AG09319 (cell line): ENCODE data around the gene SLC25A24.
A peak's percentile ranks its signal among the peaks of the same experiment; 100 is the strongest.

Source experiments
- DNase-seq: peaks from one replicate; pipeline ENCODE4 v3.0.0-alpha.2; 2010; ENCODE audit warnings: low read depth; ENCODE audit errors: extremely low read depth
- TF ChIP-seq, protein P1 (sequence below): IDR thresholded peaks from 2 replicates; pipeline ENCODE4 v1.5.1; 2011; ENCODE audit warnings: low read depth, mild to moderate bottlenecking, inconsistent platforms, low read length, moderate library complexity

Gene SLC25A24

DNA sequence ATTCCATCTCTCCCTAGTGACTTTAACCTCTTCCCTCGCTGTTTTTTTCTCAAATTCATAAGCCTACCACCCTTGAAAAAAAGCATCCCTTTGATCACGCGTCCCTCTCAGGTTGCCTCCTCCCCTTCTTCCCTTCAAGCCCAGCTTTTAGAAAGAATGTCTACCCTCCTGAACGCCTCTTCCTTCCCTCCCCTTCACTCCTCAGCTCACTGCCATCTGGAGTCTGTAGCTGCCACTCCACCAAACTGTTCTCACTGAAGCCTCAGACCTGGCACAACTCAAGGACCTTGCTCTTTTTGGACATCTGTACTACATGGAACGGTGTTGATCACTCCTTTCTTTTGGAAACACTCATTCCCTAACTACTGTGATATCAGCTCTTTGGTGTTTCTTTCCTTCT, 80.6 kb downstream of the SLC25A24 start:
- DNase-seq = no peak
- TF ChIP-seq, protein P1, sequence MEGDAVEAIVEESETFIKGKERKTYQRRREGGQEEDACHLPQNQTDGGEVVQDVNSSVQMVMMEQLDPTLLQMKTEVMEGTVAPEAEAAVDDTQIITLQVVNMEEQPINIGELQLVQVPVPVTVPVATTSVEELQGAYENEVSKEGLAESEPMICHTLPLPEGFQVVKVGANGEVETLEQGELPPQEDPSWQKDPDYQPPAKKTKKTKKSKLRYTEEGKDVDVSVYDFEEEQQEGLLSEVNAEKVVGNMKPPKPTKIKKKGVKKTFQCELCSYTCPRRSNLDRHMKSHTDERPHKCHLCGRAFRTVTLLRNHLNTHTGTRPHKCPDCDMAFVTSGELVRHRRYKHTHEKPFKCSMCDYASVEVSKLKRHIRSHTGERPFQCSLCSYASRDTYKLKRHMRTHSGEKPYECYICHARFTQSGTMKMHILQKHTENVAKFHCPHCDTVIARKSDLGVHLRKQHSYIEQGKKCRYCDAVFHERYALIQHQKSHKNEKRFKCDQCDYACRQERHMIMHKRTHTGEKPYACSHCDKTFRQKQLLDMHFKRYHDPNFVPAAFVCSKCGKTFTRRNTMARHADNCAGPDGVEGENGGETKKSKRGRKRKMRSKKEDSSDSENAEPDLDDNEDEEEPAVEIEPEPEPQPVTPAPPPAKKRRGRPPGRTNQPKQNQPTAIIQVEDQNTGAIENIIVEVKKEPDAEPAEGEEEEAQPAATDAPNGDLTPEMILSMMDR = no peak

DNA sequence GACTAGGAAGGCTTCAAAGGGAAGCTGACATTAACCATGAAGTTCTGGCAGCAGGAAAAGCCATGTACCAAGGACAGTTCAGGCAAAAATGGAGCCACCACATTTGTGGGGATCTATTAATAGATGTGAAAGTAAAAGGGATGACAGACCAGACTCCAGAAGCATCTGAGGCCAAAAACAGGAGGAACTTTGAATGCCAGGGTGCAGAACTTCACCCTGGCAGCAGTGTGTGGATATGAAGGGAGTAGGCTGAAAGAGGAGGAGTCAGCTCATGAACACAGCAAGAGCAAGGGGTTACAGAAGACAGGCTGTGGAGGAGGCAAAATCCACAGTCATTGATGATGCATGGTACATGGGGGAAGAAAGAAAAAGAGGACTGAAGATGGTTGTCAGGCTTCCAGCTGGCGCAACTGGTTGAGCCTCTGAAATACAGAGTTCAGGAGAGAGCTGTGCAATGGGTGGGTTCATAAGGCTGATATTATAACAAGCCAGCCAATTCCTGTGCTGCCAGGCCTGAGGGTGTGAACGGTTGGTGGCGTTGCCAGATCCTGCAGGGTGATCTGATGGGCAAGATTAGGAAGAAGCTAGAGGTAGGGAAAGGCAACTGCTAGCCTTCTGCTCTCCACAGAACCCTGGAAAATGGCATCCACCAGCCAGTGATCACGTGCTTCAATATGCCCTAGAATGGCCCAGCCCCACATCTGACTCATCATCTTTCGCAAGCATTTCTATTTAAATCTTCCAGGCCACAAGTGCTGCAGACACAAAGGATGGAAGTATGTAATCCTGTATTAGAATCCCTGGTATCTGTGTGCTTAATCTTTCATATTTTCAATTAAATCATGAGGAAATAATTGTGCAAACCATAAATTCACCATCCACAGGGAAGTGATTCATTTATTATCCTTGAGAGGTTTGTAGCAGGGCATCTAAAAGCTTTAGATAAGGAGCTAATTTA, 81.9 kb downstream of the SLC25A24 start:
- peak; percentile 25 for DNase-seq
- TF ChIP-seq, protein P1 = no peak

GRCh38 chr1:108117237-108117636, 82.9 kb downstream of the SLC25A24 start:
- TF ChIP-seq, protein P1 = no peak
- no peak for DNase-seq

- TF ChIP-seq, protein P1 = no peak
- no peak for DNase-seq
Measured at GRCh38 chr1:108114033-108114599, 86.0 kb downstream of the SLC25A24 start.

DNA sequence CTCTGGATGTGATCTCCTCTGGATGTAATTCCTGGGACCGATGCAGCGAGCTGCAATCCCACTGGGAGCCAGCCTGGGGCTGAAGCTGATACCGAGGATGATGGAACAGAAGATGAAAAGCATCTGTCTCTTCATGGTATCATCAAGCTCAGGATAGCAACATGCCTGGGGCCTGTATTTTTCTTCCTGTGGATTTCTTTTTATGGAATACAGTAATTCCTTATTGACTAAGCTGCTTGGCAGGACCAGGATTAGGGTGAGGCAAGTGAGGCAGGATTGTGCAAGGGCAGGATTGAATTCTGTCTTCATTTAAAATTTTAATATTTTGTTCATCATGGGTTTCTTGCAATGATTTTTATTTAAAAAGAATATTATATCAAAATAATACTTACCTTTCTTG, 86.6 kb downstream of the SLC25A24 start:
- TF ChIP-seq, protein P1 = no peak
- no peak for DNase-seq

GRCh38 chr1:108109295-108109973, 90.7 kb downstream of the SLC25A24 start:
- DNase-seq = no peak
- TF ChIP-seq, protein P1 = no peak

GRCh38 chr1:108108119-108108518, 92.0 kb downstream of the SLC25A24 start:
- TF ChIP-seq, protein P1 = no peak
- no peak for DNase-seq
